Hematopoietic multipotent progenitor cell treated with erythropoietin and hydrocortisone succinate and interleukin-3 and kit ligand, for 15 days (in vitro differentiated cells): Measurements from ENCODE around the gene KLF2.
"Not testable (repeated sequence)": the region's sequence is repeated elsewhere in the genome, so short reads cannot be mapped to it uniquely, and the experiment has no call there.

Experiments used
- DNase-seq: peaks from one replicate; pipeline ENCODE4 v3.0.0-alpha.2; 2015; ENCODE audit warnings: low spot score

The KLF2 gene

DNA sequence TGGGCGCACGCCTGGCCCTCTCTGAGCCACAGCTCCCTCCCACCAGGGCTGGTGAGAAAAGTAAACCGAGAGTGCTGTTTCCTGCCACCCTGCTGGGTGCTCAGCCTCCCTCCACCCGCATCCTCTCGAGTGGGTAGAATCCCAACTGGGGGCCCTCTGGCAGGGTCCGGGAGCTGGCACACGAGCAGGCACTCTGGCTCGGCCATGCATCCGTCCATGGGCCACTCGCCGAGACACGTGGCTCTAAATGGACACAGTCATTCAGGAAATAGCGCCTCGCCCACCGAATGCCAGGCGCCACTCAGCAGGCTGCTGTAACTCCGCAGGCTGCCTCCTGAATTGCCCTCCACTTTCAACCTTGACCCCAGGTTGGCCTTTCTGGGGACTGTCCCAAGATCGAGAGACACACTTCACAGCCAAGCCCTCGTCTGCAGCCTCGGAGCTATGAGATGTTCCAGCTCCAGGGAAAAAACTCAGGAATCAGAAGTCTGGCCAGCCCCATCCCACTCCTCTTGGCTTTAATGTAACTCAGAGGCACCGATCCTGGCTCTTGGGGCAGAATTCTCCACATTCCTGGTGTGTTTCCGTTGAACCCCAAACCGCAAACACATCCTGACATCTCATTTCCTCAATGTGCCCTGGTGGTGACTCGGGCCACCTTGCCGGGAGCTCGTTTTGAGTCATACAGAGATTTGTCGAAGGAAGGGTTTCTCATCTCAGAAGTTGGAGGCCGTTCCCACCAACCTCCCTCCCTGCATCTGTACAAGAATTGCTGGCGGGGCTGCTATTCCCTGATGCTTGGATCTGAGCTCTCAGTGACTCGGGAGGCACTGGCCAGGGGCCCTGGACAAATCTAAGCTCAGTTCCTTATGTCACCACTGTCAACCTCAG lies 14.1 kb downstream of the KLF2 start:
- DNase-seq: no peak

DNA sequence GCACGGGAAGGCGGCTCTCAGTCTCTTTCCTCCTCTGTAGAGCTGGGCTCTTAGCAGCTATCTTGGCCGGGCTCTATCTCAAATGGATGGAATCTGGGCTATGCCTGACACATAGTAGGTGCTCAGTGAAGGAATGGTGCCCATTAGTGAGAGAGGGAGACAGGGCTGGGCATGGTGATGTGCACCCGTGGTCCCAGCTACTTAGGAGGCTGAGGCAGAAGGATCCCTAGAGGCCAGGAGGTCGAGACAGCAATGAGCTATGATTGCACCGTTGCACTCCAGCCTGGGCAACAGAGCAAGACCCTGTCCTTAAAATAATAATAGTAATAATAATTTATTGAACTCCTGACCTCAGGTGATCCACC lies 14.7 kb downstream of the KLF2 start:
- no peak for DNase-seq

DNA sequence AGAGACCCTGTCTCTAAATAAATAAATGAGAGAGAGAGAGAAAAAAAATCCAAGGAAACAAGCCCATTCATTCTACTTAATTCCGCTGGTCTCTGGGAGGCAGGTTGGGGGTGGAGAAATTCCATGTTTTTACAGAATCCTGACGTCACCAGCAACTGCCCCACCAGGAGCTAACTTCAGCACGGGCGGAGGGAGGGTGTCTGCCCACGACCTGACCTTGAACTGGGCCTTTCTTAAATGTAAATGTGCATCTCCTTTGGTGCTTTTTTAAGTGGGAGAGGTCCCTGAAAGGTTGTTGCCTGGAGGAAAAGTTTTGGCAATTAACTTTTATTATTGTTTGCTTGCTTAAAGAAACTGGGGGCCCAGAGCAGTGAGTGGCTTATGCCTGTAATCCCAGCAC lies 15.5 kb downstream of the KLF2 start:
- no peak for DNase-seq

DNA sequence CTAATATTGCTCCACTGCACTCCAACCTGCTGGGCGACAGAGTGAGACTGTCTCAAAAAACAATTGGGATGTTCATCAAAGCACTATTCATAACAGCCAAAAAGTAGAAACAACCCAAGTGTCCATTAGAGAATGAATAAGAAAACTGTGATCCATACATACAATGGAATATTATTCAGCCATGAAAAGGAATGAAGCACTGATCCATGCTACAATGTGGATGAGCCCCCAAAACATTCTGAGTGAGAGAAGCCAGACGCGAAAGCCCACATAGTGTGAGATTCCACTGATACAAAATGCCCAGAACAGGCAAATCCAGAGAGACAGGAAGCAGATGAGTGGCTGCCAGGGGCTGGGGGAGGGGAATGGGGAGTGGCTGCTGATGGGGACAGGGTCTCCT lies 16.0 kb downstream of the KLF2 start:
- DNase-seq: no peak

DNA sequence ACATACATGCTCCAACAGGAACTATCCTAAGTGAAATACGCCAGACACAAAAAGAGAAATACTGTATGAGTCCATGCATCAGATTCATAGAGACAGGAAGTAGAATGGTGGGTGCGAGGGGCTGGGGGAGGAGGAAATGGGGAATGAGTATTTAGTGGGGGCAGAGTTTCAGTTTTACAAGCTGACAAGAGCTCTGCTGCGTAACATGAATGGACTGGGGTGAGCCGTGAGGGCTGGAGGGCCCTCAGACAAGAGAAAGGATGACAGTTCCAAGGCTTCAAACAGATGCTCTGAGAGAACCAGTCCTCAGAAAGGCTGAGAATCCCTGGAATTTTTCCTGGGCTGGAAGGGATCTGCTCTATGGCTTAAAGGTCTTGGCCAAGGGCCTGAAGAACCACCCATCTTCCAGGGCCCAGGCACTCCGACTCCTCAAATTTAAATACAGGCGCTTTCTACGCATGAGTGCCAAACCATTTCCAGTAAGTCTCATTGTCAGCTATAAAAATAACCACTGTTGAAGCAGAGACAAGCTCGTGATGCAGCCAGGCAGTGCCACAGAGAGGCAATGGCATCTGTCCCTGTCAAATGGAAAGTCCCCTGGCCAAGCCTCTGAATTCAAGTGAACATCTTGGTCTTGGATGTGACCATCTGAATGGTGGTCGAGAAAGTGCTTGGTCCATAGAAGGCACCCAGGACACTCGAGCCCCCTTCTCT lies 17.5 kb downstream of the KLF2 start:
- DNase-seq: no peak

DNA sequence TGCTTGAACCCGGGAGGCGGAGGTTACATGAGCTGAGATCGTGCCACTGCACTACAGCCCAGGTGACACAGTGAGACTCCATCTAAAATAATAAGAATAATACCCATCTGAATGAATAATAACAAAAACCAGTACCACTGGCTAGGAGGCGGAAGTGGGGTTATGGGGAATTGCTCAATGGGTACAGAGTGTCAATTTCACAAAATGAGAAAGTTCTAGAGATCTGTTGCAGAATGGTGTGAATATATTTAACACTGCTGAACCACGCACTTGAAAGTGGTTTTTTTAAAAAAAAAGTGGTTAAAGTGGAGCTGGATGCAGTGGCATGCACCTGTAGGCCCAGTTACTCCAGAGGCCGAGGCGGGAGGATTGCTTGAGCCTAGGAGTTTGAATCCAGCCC lies 18.5 kb downstream of the KLF2 start:
- DNase-seq: no peak

DNA sequence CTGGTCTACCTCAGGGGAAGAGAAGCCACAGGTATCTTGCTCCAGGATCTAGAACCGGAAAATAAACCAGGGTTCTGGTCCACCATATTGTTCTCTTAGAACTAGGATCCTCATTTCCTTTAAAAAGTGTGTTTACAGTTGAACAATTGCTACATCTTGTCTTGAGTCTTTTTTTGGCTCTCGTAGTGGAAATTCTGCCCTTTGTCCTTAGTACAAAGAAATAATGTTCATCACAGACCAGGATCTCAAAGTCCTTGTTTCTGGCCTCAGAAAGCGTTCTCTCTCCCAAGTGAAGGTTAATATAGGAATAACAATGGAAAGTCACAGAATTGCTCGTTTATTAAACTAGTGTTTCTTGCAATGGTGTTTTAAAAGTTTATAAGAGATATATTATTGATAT lies 20.8 kb downstream of the KLF2 start:
- no peak for DNase-seq

DNA sequence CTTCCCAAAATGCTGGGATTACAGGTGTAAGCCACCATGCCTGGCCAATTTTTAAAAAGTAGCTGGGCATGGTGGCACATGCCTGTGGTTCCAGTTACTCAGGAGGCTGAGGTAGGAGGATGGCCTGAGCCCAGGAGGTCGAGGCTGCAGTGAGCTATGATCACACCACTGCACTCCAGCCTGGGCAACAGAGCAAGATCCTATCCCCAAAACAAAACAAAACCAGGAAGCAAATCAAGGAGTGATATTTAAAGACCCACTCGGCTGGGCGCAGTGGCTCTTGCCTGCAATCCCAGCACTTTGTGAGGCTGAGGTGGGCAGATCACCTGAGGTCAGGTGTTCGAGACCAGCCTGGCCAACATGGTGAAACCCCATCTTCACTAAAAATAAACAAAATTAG lies 22.5 kb downstream of the KLF2 start:
- not testable (repeated sequence) for DNase-seq

DNA sequence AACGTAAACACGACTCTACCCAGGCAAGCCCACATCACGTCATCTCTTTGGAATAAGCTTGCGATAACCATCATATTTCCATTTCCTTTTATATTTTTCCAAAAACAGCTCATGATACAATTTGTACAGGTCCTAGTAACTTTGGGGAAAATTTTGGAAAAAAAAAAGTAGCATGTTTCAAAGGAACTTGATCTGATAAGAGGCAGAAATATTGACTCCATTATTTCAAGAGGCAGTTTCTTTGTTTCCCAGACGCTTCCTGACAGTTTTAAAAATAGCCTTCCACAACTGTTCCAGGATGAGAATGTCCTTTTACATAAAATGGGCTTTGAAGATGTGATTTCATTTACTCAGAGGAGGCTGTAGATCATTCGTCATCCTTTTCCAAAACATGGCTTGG lies 23.1 kb downstream of the KLF2 start:
- DNase-seq: no peak

DNA sequence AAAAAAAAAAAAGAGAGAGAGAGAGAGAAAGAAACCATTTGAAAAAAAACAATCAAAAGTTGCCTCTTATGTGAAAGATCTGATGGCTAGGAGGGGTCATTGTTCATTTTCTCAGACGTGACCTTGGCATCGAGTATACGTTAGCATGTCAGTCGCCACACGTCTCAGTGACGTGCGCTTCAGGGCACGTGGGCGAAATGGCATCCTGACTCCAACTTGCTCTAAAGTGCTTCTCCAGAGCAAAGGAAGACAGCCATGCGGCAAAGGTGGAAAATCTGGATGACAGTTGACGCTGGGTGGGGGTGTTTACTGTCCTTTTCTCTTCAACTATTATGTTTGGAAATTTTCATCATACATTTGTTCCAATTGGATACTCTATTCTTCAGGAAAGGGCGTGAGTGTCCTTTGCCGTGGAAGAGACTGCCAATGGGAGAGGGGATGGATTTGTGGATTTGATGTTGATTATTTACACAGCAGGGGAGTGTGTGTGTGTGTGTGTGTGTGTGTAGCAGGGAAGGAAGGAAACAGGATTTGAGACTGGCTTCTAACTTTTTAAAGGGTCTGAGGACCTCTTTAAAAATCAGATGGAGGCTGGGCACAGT lies 25.0 kb downstream of the KLF2 start:
- DNase-seq: no peak

DNA sequence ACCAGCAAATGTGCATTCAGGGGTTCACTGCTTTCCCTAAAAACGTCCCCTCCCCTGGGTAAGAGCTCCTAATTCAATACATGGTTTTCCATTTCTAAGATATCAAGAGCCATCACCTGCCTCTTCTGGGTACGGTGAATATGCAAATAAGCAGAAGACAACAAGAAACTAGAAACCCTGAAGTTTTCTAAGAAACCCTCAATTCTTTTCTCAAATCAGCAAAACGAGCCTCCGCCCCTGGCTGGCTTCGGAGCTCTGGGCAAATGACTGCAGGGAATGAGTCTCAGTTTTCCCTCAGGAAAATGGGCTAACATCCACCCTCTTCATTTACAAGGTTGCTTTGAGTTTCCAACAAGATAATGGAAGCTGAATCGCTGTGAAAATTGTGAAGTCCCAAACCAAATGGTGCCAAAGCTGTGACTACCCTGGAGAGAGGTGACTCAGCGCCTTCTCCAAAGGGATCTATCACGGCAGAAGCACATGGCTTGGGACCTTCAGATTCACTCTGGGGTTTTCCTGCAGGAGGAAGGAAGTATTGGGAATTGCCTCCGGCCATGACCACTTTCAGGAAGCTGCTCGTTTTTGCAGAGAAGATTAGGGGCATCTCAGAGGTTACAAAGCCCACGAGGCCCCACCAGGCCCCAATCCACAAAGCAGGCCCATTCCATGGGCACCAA lies 26.6 kb downstream of the KLF2 start:
- DNase-seq: no peak

DNA sequence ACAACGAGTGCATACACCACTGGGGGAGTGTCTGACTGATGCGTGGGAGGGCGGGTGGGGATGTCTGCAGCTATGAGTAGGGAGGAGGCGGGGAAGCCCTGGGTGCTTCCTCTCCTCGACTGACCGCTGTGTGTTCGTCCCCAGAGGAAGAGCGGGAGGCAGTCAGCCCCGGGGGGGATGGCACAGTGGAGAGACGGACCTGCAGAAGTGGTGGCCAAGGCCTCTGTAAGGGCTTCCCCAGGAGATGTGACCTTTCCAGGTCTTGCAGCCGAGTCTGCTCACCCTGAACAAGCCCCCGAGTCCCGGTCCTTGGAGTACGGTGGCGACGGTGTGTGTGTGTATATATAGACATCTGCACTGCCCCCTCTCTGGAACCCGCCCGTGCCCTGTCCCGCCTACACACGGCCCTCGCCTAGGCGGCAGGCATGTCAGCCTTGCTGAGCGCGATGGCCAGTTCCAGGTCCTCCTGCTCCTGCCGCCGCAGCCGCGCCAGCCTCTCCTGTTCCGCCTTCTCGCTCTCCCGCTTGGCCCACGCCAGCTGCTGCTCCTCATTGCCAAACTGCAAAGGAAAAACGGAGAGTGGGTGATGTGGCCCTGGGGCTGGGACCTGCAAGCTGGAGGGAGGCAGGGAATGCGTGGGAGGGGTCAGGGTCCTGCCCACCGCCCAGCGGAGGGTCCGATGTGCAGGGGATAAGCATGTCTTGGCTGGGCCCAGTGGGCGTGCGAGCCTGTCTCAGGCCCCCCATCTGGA lies 30.8 kb downstream of the KLF2 start:
- no peak for DNase-seq

DNA sequence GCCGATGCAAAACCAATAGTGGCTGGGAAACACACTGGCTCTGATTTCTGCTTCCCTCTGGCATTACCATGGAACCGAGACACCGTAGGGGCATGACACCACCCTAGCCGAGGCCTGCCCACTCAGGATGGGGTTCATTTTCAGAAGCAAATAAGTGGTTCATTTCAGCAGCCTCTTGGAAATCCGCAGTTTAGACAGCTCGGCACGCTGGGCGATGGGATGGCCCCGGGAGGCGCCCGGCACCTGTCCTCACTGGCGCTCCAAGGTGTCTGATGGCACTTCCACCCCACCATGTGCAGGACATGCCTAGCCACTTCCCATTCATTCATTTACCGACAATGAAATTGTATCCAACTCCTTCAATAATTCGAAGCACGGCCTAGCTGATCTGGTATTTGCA lies 33.8 kb downstream of the KLF2 start:
- DNase-seq: no peak

DNA sequence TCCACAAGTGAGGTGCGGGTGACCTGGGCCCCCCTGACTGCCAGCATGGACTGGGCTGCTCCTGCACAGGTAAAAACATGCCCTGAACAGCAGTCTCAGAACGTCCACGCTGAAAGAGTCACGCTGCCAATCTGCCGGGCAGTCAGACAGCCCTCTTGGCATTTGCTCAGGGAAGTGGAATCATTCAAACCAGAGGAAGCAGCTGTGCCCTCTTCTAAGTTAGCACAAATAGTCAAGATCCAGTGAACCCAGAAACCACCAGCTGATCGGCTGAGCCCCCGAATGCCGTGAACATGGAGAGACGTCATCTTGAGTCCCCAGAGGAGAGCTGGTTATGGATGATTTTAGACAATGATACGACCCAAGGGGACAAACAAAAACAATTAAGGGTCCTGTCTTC lies 34.4 kb downstream of the KLF2 start:
- no peak for DNase-seq

DNA sequence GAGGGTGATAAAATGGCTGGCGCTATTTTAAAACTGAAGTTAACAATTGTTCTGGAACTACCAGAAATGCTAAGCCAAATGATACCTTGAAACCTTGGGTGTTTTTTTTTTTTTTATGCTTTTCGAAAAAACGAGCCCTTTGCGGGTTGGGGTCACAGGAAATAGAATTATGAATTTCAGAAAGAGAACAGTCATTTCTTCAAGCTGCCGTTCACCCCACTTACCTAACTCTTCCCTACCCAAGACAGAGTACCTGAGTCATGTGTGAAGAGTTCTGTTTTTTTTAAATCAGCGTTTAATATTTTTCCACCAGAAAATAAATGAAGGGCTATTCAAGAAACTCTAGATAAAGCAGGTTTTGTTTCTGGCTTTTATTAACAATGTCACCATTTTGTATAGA lies 35.3 kb downstream of the KLF2 start:
- no peak for DNase-seq

DNA sequence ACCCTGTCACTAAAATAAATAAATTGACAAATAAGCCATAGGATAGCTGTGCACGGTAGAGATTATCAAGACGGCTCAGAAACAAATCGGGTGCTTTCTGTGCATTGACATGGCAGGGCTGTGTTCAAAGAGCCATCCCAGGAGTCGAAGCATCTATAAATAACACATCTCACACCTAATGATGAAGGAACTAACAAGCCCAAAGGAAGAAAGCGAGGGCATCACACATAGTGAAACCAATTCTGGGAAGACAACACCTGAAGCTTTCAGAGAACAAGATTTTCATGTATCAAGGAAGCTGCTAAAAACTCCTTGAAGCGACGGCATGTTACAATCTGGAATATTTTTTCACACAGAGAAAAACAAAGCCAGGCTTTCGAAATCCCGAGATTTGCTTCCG lies 36.1 kb downstream of the KLF2 start:
- no peak for DNase-seq

DNA sequence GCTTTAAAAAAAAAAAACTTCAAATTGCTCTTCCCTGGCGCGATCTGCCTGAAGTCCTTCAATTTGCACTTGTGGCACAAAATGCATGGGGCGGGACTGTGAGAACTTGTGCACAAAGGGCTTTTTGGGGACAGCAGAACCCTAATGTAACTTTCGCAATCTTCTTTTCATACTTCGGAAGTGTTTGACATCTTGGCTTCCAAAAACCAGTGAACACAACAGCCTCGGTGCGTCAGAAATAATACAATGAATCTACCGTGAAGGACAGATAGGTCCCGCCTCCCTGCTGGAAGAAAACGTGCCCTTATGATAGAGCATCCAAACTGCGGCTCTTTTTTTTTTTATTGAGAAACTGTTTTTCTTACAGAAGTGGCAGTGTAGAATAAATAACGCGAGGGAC lies 36.6 kb downstream of the KLF2 start:
- DNase-seq: no peak

DNA sequence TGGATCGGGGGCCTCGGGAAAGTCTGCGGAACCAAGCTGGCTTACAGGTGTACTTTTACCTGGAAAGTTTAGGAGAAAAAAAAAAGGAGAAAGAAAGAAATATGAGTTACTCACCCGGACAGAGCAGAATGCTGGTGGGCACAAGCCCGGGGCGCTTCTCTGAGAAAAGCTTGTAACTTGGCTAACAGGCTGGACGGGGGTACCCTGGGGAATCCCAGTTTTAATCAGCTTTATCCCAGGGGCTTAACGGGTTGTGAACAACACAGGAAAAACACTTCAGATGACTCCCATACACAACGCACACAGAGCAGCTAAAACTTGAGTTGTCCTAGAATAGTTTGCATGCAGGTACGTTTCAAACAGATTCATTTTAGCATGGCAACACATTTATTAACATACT lies 37.3 kb downstream of the KLF2 start:
- no peak for DNase-seq

DNA sequence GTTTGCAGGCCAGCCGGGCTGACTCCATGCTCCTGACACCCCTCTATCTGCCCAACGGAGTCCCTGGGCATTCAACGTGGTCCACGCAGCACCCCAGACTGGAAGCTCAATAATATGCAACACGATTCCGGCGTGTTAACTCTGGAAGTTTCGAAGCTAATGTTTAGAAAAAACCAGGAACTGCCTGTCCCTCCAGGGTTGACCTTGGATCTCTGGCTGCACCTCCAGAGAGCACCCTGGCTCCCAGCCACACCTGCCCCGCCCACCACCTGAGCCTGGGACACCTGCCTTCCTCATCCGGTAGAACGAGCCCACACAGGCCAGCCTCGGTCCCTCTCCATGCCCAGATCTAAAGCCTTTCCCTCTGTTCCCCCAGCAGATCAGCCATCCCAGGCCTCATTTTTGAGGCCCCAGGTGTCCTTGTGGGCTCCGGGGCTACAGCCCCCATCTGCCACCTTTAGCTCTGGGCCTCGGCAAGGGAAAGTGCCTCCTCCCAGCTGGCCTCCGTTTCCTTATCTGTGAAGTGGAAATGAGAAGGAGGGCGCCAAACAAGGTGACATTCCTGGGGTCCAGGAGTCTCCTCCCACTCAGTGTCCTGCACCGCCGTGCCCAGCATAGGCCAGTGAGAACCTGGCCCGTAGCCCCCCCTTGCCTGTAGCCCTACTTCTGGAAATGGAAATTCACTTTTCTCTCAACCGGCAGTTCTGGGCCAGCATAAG lies 38.7 kb downstream of the KLF2 start:
- no peak for DNase-seq

DNA sequence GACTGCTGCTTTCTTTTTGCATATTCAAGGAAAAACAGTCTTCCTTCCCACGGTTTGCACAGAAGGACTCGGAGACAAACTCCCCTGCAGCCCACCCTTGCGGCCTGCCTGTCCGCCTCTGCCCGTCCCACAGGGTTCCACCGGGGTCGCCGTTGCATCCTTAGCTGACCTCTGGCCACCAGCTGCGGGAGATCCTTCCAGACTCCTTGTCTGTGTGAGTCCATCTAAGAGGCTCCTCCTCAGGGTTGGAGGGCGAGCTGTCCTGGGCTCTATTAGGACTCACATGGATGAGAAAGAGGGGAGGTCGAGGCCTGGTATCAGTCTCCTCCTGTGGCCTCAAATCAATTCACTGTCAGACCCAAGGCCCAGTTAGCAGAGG lies 39.2 kb downstream of the KLF2 start:
- no peak for DNase-seq

DNA sequence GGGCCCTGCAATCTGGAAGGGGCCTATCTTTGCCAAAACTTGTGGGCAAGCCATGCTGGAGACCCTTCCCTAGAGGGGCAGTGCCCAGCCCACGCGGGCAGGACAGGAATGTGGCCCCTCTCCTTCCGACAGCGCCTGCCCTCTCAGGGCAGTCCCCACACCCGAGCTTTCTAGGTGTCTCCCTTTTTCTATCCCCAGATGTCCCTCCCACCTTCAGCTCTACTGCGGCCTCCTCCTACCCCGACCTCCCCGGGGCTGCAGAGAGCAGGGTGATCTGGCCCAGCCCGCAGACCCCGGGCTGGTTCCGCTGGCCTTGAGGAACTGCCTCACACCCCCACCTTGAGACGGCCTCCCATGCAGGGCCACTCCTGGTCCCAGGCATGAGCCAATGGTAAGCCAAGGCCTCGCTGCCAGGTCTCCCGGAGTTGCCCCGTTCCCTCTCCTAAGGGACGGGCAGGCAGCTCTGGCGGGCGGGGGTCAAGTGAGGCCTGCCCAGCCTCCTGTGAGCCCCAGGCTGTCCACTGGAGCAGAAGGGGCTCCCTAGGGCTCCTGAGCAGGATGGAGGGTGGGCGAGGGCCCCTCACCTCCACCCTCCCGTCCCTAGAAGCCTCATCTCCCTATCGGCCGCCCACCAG lies 39.7 kb downstream of the KLF2 start:
- DNase-seq: no peak
